Mesothelial cell of epicardium (in vitro differentiated cells): ENCODE results near the gene CCR6. TPM values are rescaled to one million over a fixed set of nuclear protein-coding genes. Genes with fewer than 3 reads are reported as not detected.

Experiments
- DNase-seq, 2 experiments: peaks; one replicate each; pipeline ENCODE4 v3.0.0; 2021; ENCODE audit warnings: low spot score in 2 of 2; ENCODE audit not compliant: unreplicated experiment in 2 of 2
- H3K27ac Mint-ChIP-seq: 2 replicates; pipeline ENCODE4 v1.8.0; 2021; ENCODE audit warnings: mixed read lengths
- H3K27me3 Mint-ChIP-seq: 2 replicates; pipeline ENCODE4 v1.8.0; 2021; ENCODE audit warnings: low read depth, mixed read lengths
- H3K36me3 Mint-ChIP-seq: 2 replicates; pipeline ENCODE4 v1.8.0; 2021; ENCODE audit warnings: mixed read lengths
- H3K4me1 Mint-ChIP-seq: 2 replicates; pipeline ENCODE4 v1.8.0; 2021; ENCODE audit warnings: mixed read lengths
- H3K4me3 Mint-ChIP-seq: 2 replicates; pipeline ENCODE4 v1.8.0; 2021; ENCODE audit warnings: mild to moderate bottlenecking, moderate library complexity, mixed read lengths
- H3K9me3 Mint-ChIP-seq: 2 replicates; pipeline ENCODE4 v1.8.0; 2021; ENCODE audit warnings: mixed read lengths
- CTCF ChIP-seq: fragments of 200-600 bp; sonication (generic); IDR thresholded peaks from one replicate; pipeline ENCODE4 v1.5.0; 2021; ENCODE audit warnings: antibody characterized with exemption; ENCODE audit not compliant: unreplicated experiment
- total RNA-seq: library from RNA; stranded (reverse); gene quantifications from 3 replicates; pipeline ENCODE4 v1.2.1, GENCODE V29; 2021

The CCR6 gene
- total RNA-seq, 1 donor from 2014 or later, result not detected

- no peak overlapping the region for H3K27ac Mint-ChIP-seq
- no peaks in the 10 kb centered on the region for H3K36me3 Mint-ChIP-seq
- peaks cover 14% of the 10 kb centered on the region for H3K27me3 Mint-ChIP-seq
- no peak for TF ChIP-seq CTCF
- no peak overlapping the region for H3K4me3 Mint-ChIP-seq
- no peak for DNase-seq
- H3K9me3 Mint-ChIP-seq, result no peaks in the 10 kb centered on the region
- no peaks in the 10 kb centered on the region for H3K4me1 Mint-ChIP-seq
Measured at GRCh38 chr6:167108278-167108677, 14.6 kb upstream of the CCR6 start.

- Mint-ChIP-seq H3K4me3 (no peak overlapping the region), H3K27ac (no peak overlapping the region), H3K4me1 (peaks cover 5% of the 10 kb centered on the region), H3K9me3 (no peaks in the 10 kb centered on the region), H3K27me3 (peaks cover 17% of the 10 kb centered on the region), H3K36me3 (no peaks in the 10 kb centered on the region)
- TF ChIP-seq CTCF, result no peak
- DNase-seq, result no peak
Measured at GRCh38 chr6:167109651-167110050, 13.2 kb upstream of the CCR6 start.

GRCh38 chr6:167111597-167111996 is 11.3 kb upstream of the CCR6 start:
- peaks cover 17% of the 10 kb centered on the region for H3K27me3 Mint-ChIP-seq
- H3K9me3 Mint-ChIP-seq, result no peaks in the 10 kb centered on the region
- TF ChIP-seq CTCF, result no peak
- no peak overlapping the region for H3K4me3 Mint-ChIP-seq
- H3K27ac Mint-ChIP-seq, result no peak overlapping the region
- DNase-seq, result no peak
- H3K36me3 Mint-ChIP-seq, result no peaks in the 10 kb centered on the region
- peaks cover 21% of the 10 kb centered on the region for H3K4me1 Mint-ChIP-seq

GRCh38 chr6:167112421-167112820 is 10.5 kb upstream of the CCR6 start:
- Mint-ChIP-seq H3K36me3 (no peaks in the 10 kb centered on the region), H3K27ac (no peak overlapping the region), H3K9me3 (no peaks in the 10 kb centered on the region), H3K27me3 (peaks cover 17% of the 10 kb centered on the region), H3K4me1 (peaks cover 24% of the 10 kb centered on the region), H3K4me3 (no peak overlapping the region)
- no peak for TF ChIP-seq CTCF
- DNase-seq, result no peak

GRCh38 chr6:167113047-167113754 is 9.7 kb upstream of the CCR6 start:
- H3K27me3 Mint-ChIP-seq, result peaks cover 17% of the 10 kb centered on the region
- no peak overlapping the region for H3K4me3 Mint-ChIP-seq
- TF ChIP-seq CTCF, result no peak
- H3K27ac Mint-ChIP-seq, result no peak overlapping the region
- no peaks in the 10 kb centered on the region for H3K36me3 Mint-ChIP-seq
- no peak for DNase-seq
- no peaks in the 10 kb centered on the region for H3K9me3 Mint-ChIP-seq
- H3K4me1 Mint-ChIP-seq, result peaks cover 26% of the 10 kb centered on the region
